GM12878 (cell line): ENCODE results near the gene PDZD7. TPM values are rescaled to one million over a fixed set of nuclear protein-coding genes. Genes with fewer than 3 reads are reported as not detected.

Source experiments
- ATAC-seq: fragments of 200-7000 bp; cut with Tn5 transposase; 3 replicates; pipeline ENCODE4 v1.9.1; 2020; ENCODE audit warnings: mild to moderate bottlenecking, moderate library complexity
- BruUV-seq: library from RNA; stranded (reverse); fragments of 400-500 nt; replicated peaks from 2 replicates; lab custom pipeline; 2021; lab: Mats Ljungman, UMichigan
- CTCF ChIA-PET: fragments of 300-600 bp; sonication (Branson Sonifier 250); formaldehyde crosslinking; extraction: SDS; loops from one replicate; lab custom pipeline; 2021; ENCODE audit warnings: inconsistent platforms; lab: Yijun Ruan, JAX
- POLR2A ChIA-PET: fragments of 350-600 bp; formaldehyde crosslinking; extraction: SDS; loops from one replicate; lab custom pipeline; 2021; ENCODE audit warnings: inconsistent platforms; lab: Charles Lee
- RAD21 ChIA-PET: fragments of 300-600 bp; sonication (Branson Sonifier 250); formaldehyde crosslinking; loops from one replicate; lab custom pipeline; 2023; ENCODE audit warnings: antibody characterized with exemption; ENCODE audit not compliant: unreplicated experiment; lab: Charles Lee
- SMC1A ChIA-PET: fragments of 300-600 bp; sonication (Branson Sonifier 250); formaldehyde crosslinking; loops from one replicate; lab custom pipeline; 2023; ENCODE audit not compliant: unreplicated experiment, uncharacterized antibody; lab: Charles Lee
- DNase-seq: peaks from one replicate; pipeline ENCODE4 v3.0.0-alpha.2; 2011; ENCODE audit warnings: low read depth, low spot score
- FAIRE-seq: peaks from 3 replicates; lab custom pipeline; 2011; peaks lifted over from hg19 to GRCh38; lab: Jason Lieb, UNC
- H2AFZ ChIP-seq: 2 replicates; pipeline ENCODE4 v1.6.0; 2011; ENCODE audit warnings: low read depth, low read length, control low read depth; ENCODE audit not compliant: control insufficient read depth
- H3K27ac ChIP-seq: 2 replicates; pipeline ENCODE4 v1.5.1; 2011; ENCODE audit warnings: control low read depth; ENCODE audit not compliant: control insufficient read depth, insufficient read depth
- H3K27me3 ChIP-seq, 2 experiments: replicated peaks in 1 of 2; 2 replicates each; pipeline versions ENCODE4 v1.6.0 to v1.6.1; 2011; ENCODE audit warnings: low read length in 1 of 2; ENCODE audit not compliant: control insufficient read depth in 2 of 2, insufficient read depth in 2 of 2
- H3K36me3 ChIP-seq, 2 experiments: 2 replicates each; pipeline ENCODE4 v1.5.1; 2011; ENCODE audit warnings: low read length in 1 of 2; ENCODE audit not compliant: control insufficient read depth in 2 of 2, insufficient read depth in 2 of 2
- H3K4me1 ChIP-seq: 2 replicates; pipeline ENCODE4 v1.6.1; 2011; ENCODE audit warnings: mild to moderate bottlenecking, low read length, moderate library complexity, mixed read lengths; ENCODE audit not compliant: control insufficient read depth, insufficient read depth
- H3K4me2 ChIP-seq: 2 replicates; pipeline ENCODE4 v1.6.0; 2011; ENCODE audit warnings: control low read depth; ENCODE audit not compliant: control insufficient read depth, insufficient read depth
- H3K4me3 ChIP-seq: fragments of 200-600 bp; sonication (generic); 2 replicates; pipeline ENCODE4 v1.5.1; 2016
- H3K79me2 ChIP-seq: 2 replicates; pipeline ENCODE4 v1.6.0; 2011; ENCODE audit warnings: low read length; ENCODE audit not compliant: control insufficient read depth, insufficient read depth
- H3K9ac ChIP-seq: 2 replicates; pipeline ENCODE4 v1.8.0; 2011; ENCODE audit warnings: low read length, control low read depth, mixed read lengths; ENCODE audit not compliant: control insufficient read depth, insufficient read depth
- H3K9me3 ChIP-seq: replicated peaks from 3 replicates; pipeline ENCODE4 v1.5.1; 2011; ENCODE audit warnings: mild to moderate bottlenecking, low read length; ENCODE audit not compliant: control insufficient read depth, insufficient read depth
- H4K20me1 ChIP-seq: 2 replicates; pipeline ENCODE4 v1.6.0; 2011; ENCODE audit not compliant: control insufficient read depth, insufficient read depth
- CREB1 ChIP-seq: IDR thresholded peaks from 2 replicates; pipeline ENCODE4 v1.6.1; 2012; ENCODE audit warnings: low read depth, mild to moderate bottlenecking, inconsistent platforms
- DPF2 ChIP-seq: fragments of 450-650 bp; IDR thresholded peaks from 2 replicates; pipeline ENCODE4 v1.6.1; 2017; ENCODE audit warnings: mild to moderate bottlenecking
- E4F1 ChIP-seq: fragments of 450-650 bp; IDR thresholded peaks from 2 replicates; pipeline ENCODE4 v1.6.1; 2018; ENCODE audit warnings: borderline replicate concordance, mild to moderate bottlenecking; ENCODE audit not compliant: partially characterized antibody
- IKZF1 ChIP-seq: fragments of 450-650 bp; conservative IDR thresholded peaks from 2 replicates; pipeline ENCODE4 v1.6.1; 2017; ENCODE audit warnings: antibody characterized with exemption, mild to moderate bottlenecking
- MXI1 ChIP-seq: fragments of 150-350 bp; IDR thresholded peaks from 2 replicates; pipeline ENCODE4 v1.6.1; 2011; ENCODE audit warnings: low read depth, mild to moderate bottlenecking, inconsistent platforms, low read length, improper control_type of control experiment
- YY1 ChIP-seq: IDR thresholded peaks from 2 replicates; pipeline ENCODE4 v1.6.1; 2011; ENCODE audit warnings: low read depth, mild to moderate bottlenecking, low read length
- WGBS: methylation state at CpG from one replicate; pipeline ENCODE4 v1.1.6; 2016; ENCODE audit warnings: low lambda C conversion rate; ENCODE audit not compliant: insufficient replicate concordance, insufficient coverage; ENCODE audit errors: missing lambda C conversion rate; 5-methylcytosine and 5-hydroxymethylcytosine counted together
- in situ Hi-C: fragments of 300-500 bp; cut with MboI; formaldehyde crosslinking; loops from 9 replicates; pipeline ENCODE4 v1.14.3; 2018; ENCODE audit warnings: mixed read lengths
- intact Hi-C: fragments of 100-400 bp; cut with micrococcal nuclease; formaldehyde crosslinking; loops from one replicate; pipeline ENCODE4 v1.14.2; 2022; ENCODE audit not compliant: unreplicated experiment
- polyA plus RNA-seq, 11 experiments: library from polyadenylated mRNA; depleted of rRNA in 4 of 11; unstranded in 6 of 11; stranded (reverse) in 5 of 11; fragments of >200 nt; fragmentation: Nextera tagmentation in 4 of 11; fragmentation: Illumina TruSeq in 1 of 11; extraction: Ambion mirVana in 4 of 11; extraction: Trizol in 1 of 11; gene quantifications; 1 replicate in 1 of 11; 2 replicates in 10 of 11; pipeline versions ENCODE4 v1.2.1 to v1.2.3, GENCODE V29; 2011 to 2016; ENCODE audit warnings: inconsistent platforms in 2 of 11, missing spikeins in 2 of 11, low read depth in 1 of 11
- total RNA-seq, 4 experiments: library from RNA; depleted of rRNA in 3 of 4; stranded (reverse); fragments of >200 nt in 3 of 4; fragmentation: Illumina TruSeq in 1 of 4; extraction: Trizol in 1 of 4; gene quantifications; 2 replicates each; pipeline versions ENCODE4 v1.2.1 to v1.2.3, GENCODE V29; 2013 to 2021

PDZD7 gene
- total and polyA plus RNA-seq, 10 of the 15 experiments (the other 5 are each of a cell fraction or from before 2014, with no cell fraction given) = 0.01 to 0.20 (median 0.03) TPM; not detected in 7

GRCh38 chr10:101067356-101068083 is 36.6 kb upstream of the PDZD7 start (continued):
- 0 out of 2 replicates have a peak, but pooled peaks have one; percentile 36 for TF ChIP-seq DPF2
- TF ChIP-seq IKZF1 = peak; percentile 49; the same call in 1 of the 2 replicates
- no peak for TF ChIP-seq MXI1
- TF ChIP-seq YY1 = peak; percentile 64; the same call in 1 of the 2 replicates

GRCh38 chr10:101066896-101067355 is 36.0 kb upstream of the PDZD7 start:
- Histone ChIP-seq H3K4me2 (peak overlapping the region; percentile 99), H4K20me1 (no peaks in the 10 kb centered on the region), H3K79me2 (peaks cover 5% of the 10 kb centered on the region), H3K9me3 (no peaks in the 10 kb centered on the region), H3K4me3 (peak overlapping the region; percentile 87), H3K36me3 (no peaks in the 10 kb centered on the region), H3K27me3 (peaks cover 2 to 3% of the 10 kb centered on the region in 2 experiments; a peak in 1 of 4 replicates), H2AFZ (peak overlapping the region; percentile 95), H3K4me1 (peaks cover 42% of the 10 kb centered on the region), H3K27ac (no peak overlapping the region), H3K9ac (peak overlapping the region; percentile 62; the same call in 1 of the 2 replicates)
- no TSS peak for BruUV-seq
- TF ChIP-seq E4F1 (no peak), CREB1 (no peak)
- ChIA-PET SMC1A (interaction anchor here (0.7 to 4.3 kb wide), 8 partner anchors 9 to 75 kb away, joined by 3 to 36 read pairs (median 5); partner anchors contain the start of genes PDZD7 and SFXN3), CTCF (interaction anchor here (0.5 to 23.4 kb wide), 9 partner anchors 11 to 75 kb away, joined by 3 to 885 read pairs (median 6); partner anchors contain the start of gene KAZALD1), POLR2A (interaction anchor here (0.9 to 1.3 kb wide), 4 partner anchors 8 to 35 kb away, joined by 3 to 5 read pairs (median 4); no protein-coding TSS in a partner anchor), RAD21 (interaction anchor here (0.8 to 6.1 kb wide), 10 partner anchors 8 to 75 kb away, joined by 3 to 70 read pairs (median 8); no protein-coding TSS in a partner anchor)
- intact Hi-C loops (loop anchor here (5.0 kb wide), 1 partner anchor 35 kb away; the partner anchor contains the start of genes PDZD7 and SFXN3), in situ Hi-C loops (no loop called here)
- no peak for FAIRE-seq
- 2% methylated on average over 20 of the region's 31 CpGs for WGBS
- no peak for ATAC-seq
- DNase-seq = no peak
